Liver (tissue), 3 donors: ENCODE measurements around the gene CACNG4.

Experiments
- CTCF ChIP-seq: fragments of 150-350 bp; IDR thresholded peaks from 2 replicates; pipeline ENCODE4 v1.5.1; 2017; ENCODE audit warnings: improper control_type of control experiment, low read depth, low read length; ENCODE audit not compliant: missing input control
- EGR1 ChIP-seq, 2 donors: IDR thresholded peaks; 2 replicates each; pipeline ENCODE4 v1.6.1; 2016 to 2018; ENCODE audit warnings: antibody characterized with exemption in 2 of 2, low read depth in 2 of 2
- FOXA1 ChIP-seq: IDR thresholded peaks from 2 replicates; pipeline ENCODE4 v1.6.1; 2016; ENCODE audit warnings: antibody characterized with exemption
- FOXA2 ChIP-seq: IDR thresholded peaks from 2 replicates; pipeline ENCODE4 v1.6.1; 2016; ENCODE audit warnings: antibody characterized with exemption
- GABPA ChIP-seq, 2 donors: IDR thresholded peaks in 1 of 2; conservative IDR thresholded peaks in 1 of 2; 2 replicates each; pipeline ENCODE4 v1.6.1; 2016; ENCODE audit warnings: antibody characterized with exemption in 2 of 2, mild to moderate bottlenecking in 1 of 2, moderate library complexity in 1 of 2
- HNF4A ChIP-seq, 2 donors: conservative IDR thresholded peaks; 2 replicates each; pipeline ENCODE4 v1.6.1; 2016; ENCODE audit warnings: antibody characterized with exemption in 2 of 2, mild to moderate bottlenecking in 2 of 2
- JUND ChIP-seq, 2 donors: IDR thresholded peaks; 2 replicates each; pipeline ENCODE4 v1.6.1; 2016; ENCODE audit warnings: antibody characterized with exemption in 2 of 2
- MAX ChIP-seq: IDR thresholded peaks from 2 replicates; pipeline ENCODE4 v1.6.1; 2016; ENCODE audit warnings: antibody characterized with exemption
- RAD21 ChIP-seq, 2 donors: IDR thresholded peaks; 2 replicates each; pipeline ENCODE4 v1.6.1; 2016; ENCODE audit warnings: antibody characterized with exemption in 2 of 2, mild to moderate bottlenecking in 2 of 2
- REST ChIP-seq: IDR thresholded peaks from 2 replicates; pipeline ENCODE4 v1.6.1; 2016; ENCODE audit warnings: antibody characterized with exemption, mild to moderate bottlenecking
- donor health status: healthy.
- donor health status: healthy.

GRCh38 chr17:67067571-67068482, 103.3 kb downstream of the CACNG4 start:
- TF ChIP-seq CTCF (no peak), RAD21 (IDR thresholded peaks at IDR 0.05) (no peak), HNF4A (conservative IDR thresholded peaks at IDR 0.05) (no peak), FOXA1 (no peak), GABPA (IDR thresholded peaks at IDR 0.05 in 1 of 2, conservative IDR thresholded peaks at IDR 0.05 in 1 of 2) (no peak), REST (no peak), EGR1 (IDR thresholded peaks at IDR 0.05; ENCODE audit: low read depth in 2 of 2) (no peak), MAX (no peak), JUND (IDR thresholded peaks at IDR 0.05) (no peak), FOXA2 (no peak)
